MM.1S (cell line): ENCODE results near the gene OOSP2.

Experiments used
- EZH2 ChIP-seq: fragments of 300-600 bp; sonication (generic); optimal IDR thresholded peaks from 2 replicates; pipeline ENCODE3; 2017; ENCODE audit warnings: low read depth, mild to moderate bottlenecking, antibody characterized with exemption, low read length, mixed read lengths
- EZH2phosphoT487 ChIP-seq: fragments of 300-600 bp; sonication (generic); IDR thresholded peaks from 2 replicates; pipeline ENCODE4 v1.6.1; 2018; ENCODE audit warnings: antibody characterized with exemption, low read length
- TF ChIP-seq, protein P1 (sequence below): fragments of 300-600 bp; sonication (generic); IDR thresholded peaks from 2 replicates; pipeline ENCODE4 v1.5.1; 2016; ENCODE audit warnings: antibody characterized with exemption, low read length, mixed read lengths

GRCh38 chr11:60065801-60066200 is 25.6 kb downstream of the OOSP2 start:
- TF ChIP-seq EZH2phosphoT487 (no peak), EZH2 (no peak)
- TF ChIP-seq, protein P1, sequence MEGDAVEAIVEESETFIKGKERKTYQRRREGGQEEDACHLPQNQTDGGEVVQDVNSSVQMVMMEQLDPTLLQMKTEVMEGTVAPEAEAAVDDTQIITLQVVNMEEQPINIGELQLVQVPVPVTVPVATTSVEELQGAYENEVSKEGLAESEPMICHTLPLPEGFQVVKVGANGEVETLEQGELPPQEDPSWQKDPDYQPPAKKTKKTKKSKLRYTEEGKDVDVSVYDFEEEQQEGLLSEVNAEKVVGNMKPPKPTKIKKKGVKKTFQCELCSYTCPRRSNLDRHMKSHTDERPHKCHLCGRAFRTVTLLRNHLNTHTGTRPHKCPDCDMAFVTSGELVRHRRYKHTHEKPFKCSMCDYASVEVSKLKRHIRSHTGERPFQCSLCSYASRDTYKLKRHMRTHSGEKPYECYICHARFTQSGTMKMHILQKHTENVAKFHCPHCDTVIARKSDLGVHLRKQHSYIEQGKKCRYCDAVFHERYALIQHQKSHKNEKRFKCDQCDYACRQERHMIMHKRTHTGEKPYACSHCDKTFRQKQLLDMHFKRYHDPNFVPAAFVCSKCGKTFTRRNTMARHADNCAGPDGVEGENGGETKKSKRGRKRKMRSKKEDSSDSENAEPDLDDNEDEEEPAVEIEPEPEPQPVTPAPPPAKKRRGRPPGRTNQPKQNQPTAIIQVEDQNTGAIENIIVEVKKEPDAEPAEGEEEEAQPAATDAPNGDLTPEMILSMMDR, result no peak
